Hepatocyte (in vitro differentiated cells): ENCODE results near the gene PRSS38. TPM values are rescaled to one million over a fixed set of nuclear protein-coding genes. Genes with fewer than 3 reads are reported as not detected.

Source experiments
- DNase-seq: peaks from one replicate; pipeline ENCODE4 v3.0.0-alpha.2; 2016; ENCODE audit warnings: low spot score
- H2AFZ ChIP-seq: fragments of 200-600 bp; sonication (generic); 2 replicates; pipeline ENCODE4 v1.6.0; 2016; ENCODE audit warnings: antibody characterized with exemption, mild to moderate bottlenecking
- H3K27ac ChIP-seq: fragments of 200-600 bp; sonication (generic); 2 replicates; pipeline ENCODE4 v1.5.1; 2016; ENCODE audit warnings: mild to moderate bottlenecking
- H3K27me3 ChIP-seq: fragments of 200-600 bp; sonication (generic); 2 replicates; pipeline ENCODE4 v1.6.1; 2016
- H3K36me3 ChIP-seq: fragments of 200-600 bp; sonication (generic); replicated peaks from 2 replicates; pipeline ENCODE4 v1.5.1; 2016; ENCODE audit warnings: low read depth; ENCODE audit not compliant: insufficient read depth
- H3K4me1 ChIP-seq: fragments of 200-600 bp; sonication (generic); 2 replicates; pipeline ENCODE4 v1.5.1; 2016; ENCODE audit warnings: mild to moderate bottlenecking, moderate library complexity; ENCODE audit not compliant: insufficient read depth
- H3K4me2 ChIP-seq: fragments of 200-600 bp; sonication (generic); 2 replicates; pipeline ENCODE4 v1.6.0; 2016
- H3K4me3 ChIP-seq: fragments of 200-600 bp; sonication (generic); 2 replicates; pipeline ENCODE4 v1.5.1; 2016; ENCODE audit warnings: mild to moderate bottlenecking
- H3K79me2 ChIP-seq: fragments of 200-600 bp; sonication (generic); 2 replicates; pipeline ENCODE4 v1.6.0; 2017; ENCODE audit warnings: mild to moderate bottlenecking
- H3K9me2 ChIP-seq: fragments of 200-600 bp; sonication (generic); replicated peaks from 2 replicates; pipeline ENCODE4 v1.6.0; 2017; ENCODE audit warnings: mild to moderate bottlenecking; ENCODE audit not compliant: insufficient read depth
- H3K9me3 ChIP-seq: fragments of 200-600 bp; sonication (generic); 2 replicates; pipeline ENCODE4 v1.5.1; 2016; ENCODE audit warnings: low read depth, mild to moderate bottlenecking
- H4K20me1 ChIP-seq: fragments of 200-600 bp; sonication (generic); 2 replicates; pipeline ENCODE4 v1.6.0; 2016; ENCODE audit warnings: mild to moderate bottlenecking; ENCODE audit not compliant: insufficient read depth, poor library complexity, severe bottlenecking
- EZH2 ChIP-seq: fragments of 200-600 bp; sonication (generic); IDR thresholded peaks from 2 replicates; pipeline ENCODE4 v1.6.1; 2016; ENCODE audit warnings: antibody characterized with exemption, mild to moderate bottlenecking, borderline replicate concordance
- EZH2phosphoT487 ChIP-seq: fragments of 200-600 bp; sonication (generic); IDR thresholded peaks from one replicate; pipeline ENCODE4 v1.6.1; 2018; ENCODE audit warnings: antibody characterized with exemption, mild to moderate bottlenecking, low read depth, moderate library complexity; ENCODE audit not compliant: unreplicated experiment, severe bottlenecking
- WGBS: methylation state at CpG from one replicate; pipeline ENCODE4 v1.1.6; 2016; ENCODE audit warnings: low lambda C conversion rate; ENCODE audit errors: missing lambda C conversion rate; 5-methylcytosine and 5-hydroxymethylcytosine counted together
- polyA plus RNA-seq: library from polyadenylated mRNA; unstranded; fragments of >200 nt; fragmentation: Nextera tagmentation; extraction: Ambion mirVana; gene quantifications from 2 replicates; pipeline ENCODE4 v1.2.1, GENCODE V29; 2016
- total RNA-seq: library from RNA; depleted of rRNA; stranded (reverse); fragments of >200 nt; gene quantifications from 2 replicates; pipeline ENCODE4 v1.2.3, GENCODE V29; 2014
- TF ChIP-seq, protein P1 (sequence below): fragments of 200-600 bp; sonication (generic); IDR thresholded peaks from 2 replicates; pipeline ENCODE4 v1.5.1; 2016; ENCODE audit warnings: antibody characterized with exemption, mild to moderate bottlenecking; ENCODE audit not compliant: poor library complexity

The PRSS38 gene
- total and polyA plus RNA-seq, 2 experiments from 2014 or later, result not detected

DNA sequence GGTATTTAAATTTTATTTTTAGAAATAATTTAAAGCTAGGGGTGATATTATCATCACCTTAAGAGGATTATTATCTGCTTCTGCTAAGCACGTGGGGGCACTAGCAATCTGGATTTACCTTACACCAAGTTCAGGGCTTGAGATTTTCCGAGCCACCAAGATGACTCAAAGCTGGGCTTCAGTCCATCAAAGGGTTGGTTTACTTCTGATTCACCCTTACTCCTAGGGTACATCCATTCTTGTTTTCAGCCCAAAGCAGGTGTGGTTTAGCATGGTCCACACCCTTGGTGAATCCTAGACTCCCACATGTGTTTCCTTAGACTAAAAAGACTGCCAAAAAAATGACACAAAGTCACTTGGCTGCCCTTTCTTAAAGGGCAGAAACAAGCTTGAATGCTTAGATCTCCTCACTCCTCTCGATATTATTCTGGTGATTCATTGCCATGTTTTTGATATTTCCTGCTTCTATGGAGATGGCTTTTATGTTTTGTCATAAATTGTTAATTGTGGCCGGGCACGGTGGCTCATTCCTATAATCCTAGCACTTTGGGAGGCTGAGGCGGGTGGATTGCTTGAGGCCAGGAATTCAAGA, 9.8 kb upstream of the PRSS38 start:
- H3K27ac ChIP-seq, result no peak overlapping the region
- H3K36me3 ChIP-seq, result no peaks in the 10 kb centered on the region
- DNase-seq, result no peak
- TF ChIP-seq, protein P1, sequence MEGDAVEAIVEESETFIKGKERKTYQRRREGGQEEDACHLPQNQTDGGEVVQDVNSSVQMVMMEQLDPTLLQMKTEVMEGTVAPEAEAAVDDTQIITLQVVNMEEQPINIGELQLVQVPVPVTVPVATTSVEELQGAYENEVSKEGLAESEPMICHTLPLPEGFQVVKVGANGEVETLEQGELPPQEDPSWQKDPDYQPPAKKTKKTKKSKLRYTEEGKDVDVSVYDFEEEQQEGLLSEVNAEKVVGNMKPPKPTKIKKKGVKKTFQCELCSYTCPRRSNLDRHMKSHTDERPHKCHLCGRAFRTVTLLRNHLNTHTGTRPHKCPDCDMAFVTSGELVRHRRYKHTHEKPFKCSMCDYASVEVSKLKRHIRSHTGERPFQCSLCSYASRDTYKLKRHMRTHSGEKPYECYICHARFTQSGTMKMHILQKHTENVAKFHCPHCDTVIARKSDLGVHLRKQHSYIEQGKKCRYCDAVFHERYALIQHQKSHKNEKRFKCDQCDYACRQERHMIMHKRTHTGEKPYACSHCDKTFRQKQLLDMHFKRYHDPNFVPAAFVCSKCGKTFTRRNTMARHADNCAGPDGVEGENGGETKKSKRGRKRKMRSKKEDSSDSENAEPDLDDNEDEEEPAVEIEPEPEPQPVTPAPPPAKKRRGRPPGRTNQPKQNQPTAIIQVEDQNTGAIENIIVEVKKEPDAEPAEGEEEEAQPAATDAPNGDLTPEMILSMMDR, result no peak
- no peak for TF ChIP-seq EZH2phosphoT487
- TF ChIP-seq EZH2, result no peak
- no peak overlapping the region for H3K4me3 ChIP-seq
- H3K9me2 ChIP-seq, result no peaks in the 10 kb centered on the region
- H4K20me1 ChIP-seq, result no peaks in the 10 kb centered on the region
- no peak overlapping the region for H2AFZ ChIP-seq
- no peaks in the 10 kb centered on the region for H3K9me3 ChIP-seq
- no peak overlapping the region for H3K4me2 ChIP-seq
- H3K27me3 ChIP-seq, result peaks cover 2% of the 10 kb centered on the region
- H3K79me2 ChIP-seq, result no peaks in the 10 kb centered on the region
- WGBS, result 81% methylated on average over 6 of the region's 6 CpGs
- no peaks in the 10 kb centered on the region for H3K4me1 ChIP-seq

DNA sequence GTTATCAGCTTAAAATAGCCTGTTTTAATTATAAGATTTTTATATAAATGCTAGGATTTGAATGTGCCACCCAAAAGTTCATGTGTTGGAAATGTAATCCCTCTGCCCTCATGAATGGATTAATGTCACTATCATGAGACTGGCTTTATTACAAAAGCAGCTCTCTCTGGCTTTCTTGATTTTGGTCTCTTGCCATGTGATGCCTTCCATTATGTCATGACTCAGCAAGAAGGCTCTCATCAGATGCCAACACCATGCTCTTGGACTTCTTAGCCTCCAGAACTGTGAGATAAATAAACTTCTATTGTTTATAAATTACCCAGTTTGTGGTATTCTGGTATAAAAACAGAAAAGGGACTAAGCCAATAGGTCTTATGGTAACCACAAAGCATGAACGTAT, 6.9 kb upstream of the PRSS38 start:
- 72% methylated on average over 1 of the region's 1 CpG for WGBS
- H3K36me3 ChIP-seq, result no peaks in the 10 kb centered on the region
- H4K20me1 ChIP-seq, result no peaks in the 10 kb centered on the region
- no peaks in the 10 kb centered on the region for H3K4me1 ChIP-seq
- H3K27ac ChIP-seq, result no peak overlapping the region
- no peak overlapping the region for H2AFZ ChIP-seq
- H3K27me3 ChIP-seq, result no peaks in the 10 kb centered on the region
- H3K79me2 ChIP-seq, result no peaks in the 10 kb centered on the region
- H3K9me3 ChIP-seq, result no peaks in the 10 kb centered on the region
- no peak overlapping the region for H3K4me2 ChIP-seq
- no peak overlapping the region for H3K4me3 ChIP-seq
- no peaks in the 10 kb centered on the region for H3K9me2 ChIP-seq
- no peak for DNase-seq
- no peak for TF ChIP-seq EZH2phosphoT487
- TF ChIP-seq EZH2, result no peak
- TF ChIP-seq, protein P1, result no peak

DNA sequence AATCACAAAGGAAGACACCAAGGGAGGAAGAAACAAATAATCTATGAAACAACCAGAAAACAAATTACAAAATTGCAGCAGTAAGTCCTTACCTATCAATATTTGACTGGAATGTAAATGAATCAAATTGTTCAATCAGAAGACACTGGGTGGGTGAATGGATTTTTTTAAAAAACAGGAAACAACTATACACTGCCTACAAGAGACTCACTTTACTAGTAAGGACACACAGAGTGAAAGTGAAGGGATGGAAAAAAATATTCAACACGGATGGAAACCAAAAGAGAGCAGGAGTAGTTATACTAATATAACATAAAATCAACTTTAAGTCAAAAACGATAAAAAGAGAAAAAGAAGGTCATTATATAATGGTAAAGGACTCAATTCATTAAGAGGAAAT, 6.4 kb upstream of the PRSS38 start:
- Histone ChIP-seq H3K4me1 (no peaks in the 10 kb centered on the region), H3K9me2 (no peaks in the 10 kb centered on the region), H3K36me3 (no peaks in the 10 kb centered on the region), H3K4me2 (no peak overlapping the region), H3K27ac (no peak overlapping the region), H4K20me1 (no peaks in the 10 kb centered on the region), H3K27me3 (no peaks in the 10 kb centered on the region), H2AFZ (no peak overlapping the region), H3K4me3 (no peak overlapping the region), H3K9me3 (no peaks in the 10 kb centered on the region), H3K79me2 (no peaks in the 10 kb centered on the region)
- WGBS, result 80% methylated on average over 2 of the region's 2 CpGs
- DNase-seq, result no peak
- TF ChIP-seq, protein P1, result no peak
- TF ChIP-seq EZH2 (no peak), EZH2phosphoT487 (no peak)
